K562 (cell line): ENCODE measurements around the gene SEMA3G. TPM values are rescaled to one million over a fixed set of nuclear protein-coding genes. Genes with fewer than 3 reads are reported as not detected.

Source experiments
- ATAC-seq: fragments of 200-7000 bp; cut with Tn5 transposase; 3 replicates; pipeline ENCODE4 v1.9.1; 2020; ENCODE audit warnings: moderate library complexity
- BruUV-seq: library from RNA; stranded (reverse); fragments of 400-500 nt; replicated peaks from 2 replicates; lab custom pipeline; 2021; lab: Mats Ljungman, UMichigan
- CTCF ChIA-PET: fragments of 300-600 bp; formaldehyde crosslinking; extraction: SDS; loops from one replicate; lab custom pipeline; 2021; ENCODE audit warnings: low intra/inter-chr PET ratio; lab: Yijun Ruan, JAX
- POLR2A ChIA-PET: fragments of 300-600, 350-650 bp; sonication (Branson Sonifier 250); formaldehyde crosslinking; extraction: SDS; loops from one replicate; lab custom pipeline; 2021; ENCODE audit warnings: antibody characterized with exemption, inconsistent platforms; lab: Yijun Ruan, JAX
- DNase-seq, 4 experiments: peaks; one replicate each; pipeline versions ENCODE4 v3.0.0 to v3.0.0-alpha.2; 2011 to 2018; ENCODE audit warnings: low spot score in 3 of 4, mixed read lengths in 3 of 4; ENCODE audit errors: extremely low read depth in 1 of 4
- FAIRE-seq: peaks from 2 replicates; lab custom pipeline; 2011; peaks lifted over from hg19 to GRCh38; lab: Jason Lieb, UNC
- H2AFZ ChIP-seq: 2 replicates; pipeline ENCODE4 v1.6.0; 2011; ENCODE audit warnings: low read depth, low read length, control low read depth, inconsistent platforms
- H3K27ac ChIP-seq: fragments of 200-600 bp; 3 replicates; pipeline ENCODE4 v1.8.0; 2011; ENCODE audit warnings: low read depth, mild to moderate bottlenecking, control low read depth, inconsistent platforms, low read length, moderate library complexity, mixed read lengths; ENCODE audit errors: extremely low read depth
- H3K27me3 ChIP-seq, 2 experiments: fragments of 300-600 bp in 1 of 2; 2 replicates in 1 of 2; 3 replicates in 1 of 2; pipeline versions ENCODE4 v1.6.0 to v1.8.0; 2011; ENCODE audit warnings: inconsistent platforms in 2 of 2, low read length in 2 of 2, mild to moderate bottlenecking in 1 of 2, mixed read lengths in 1 of 2, moderate library complexity in 1 of 2; ENCODE audit not compliant: control insufficient read depth in 2 of 2, insufficient read depth in 2 of 2
- H3K36me3 ChIP-seq: fragments of 300-600 bp; 3 replicates; pipeline ENCODE4 v1.8.0; 2011; ENCODE audit warnings: mild to moderate bottlenecking, low read length, inconsistent platforms; ENCODE audit not compliant: control insufficient read depth, insufficient read depth
- H3K4me1 ChIP-seq, 2 experiments: fragments of 200-600 bp in 1 of 2; replicated peaks in 1 of 2; 2 replicates in 1 of 2; 3 replicates in 1 of 2; pipeline versions ENCODE4 v1.5.1 to v1.8.0; 2011; ENCODE audit warnings: inconsistent platforms in 2 of 2, low read length in 2 of 2, mild to moderate bottlenecking in 1 of 2, mixed read lengths in 1 of 2, moderate library complexity in 1 of 2; ENCODE audit not compliant: control insufficient read depth in 2 of 2, insufficient read depth in 2 of 2
- H3K4me2 ChIP-seq: 2 replicates; pipeline ENCODE4 v1.6.1; 2011; ENCODE audit warnings: low read length, control low read depth, inconsistent platforms, mixed read lengths; ENCODE audit not compliant: insufficient read depth
- H3K4me3 ChIP-seq: fragments of 200-600 bp; sonication (generic), shearing (Covaris generic); 2 replicates; pipeline ENCODE4 v1.5.1; 2016; ENCODE audit warnings: control low read depth, inconsistent platforms
- H3K79me2 ChIP-seq: fragments of 200-600 bp; 3 replicates; pipeline ENCODE4 v1.8.0; 2011; ENCODE audit warnings: low read length, inconsistent platforms; ENCODE audit not compliant: control insufficient read depth, insufficient read depth
- H3K9ac ChIP-seq, 2 experiments: 2 replicates each; pipeline versions ENCODE4 v1.6.0 to v1.6.1; 2011; ENCODE audit warnings: low read depth in 2 of 2, low read length in 2 of 2, control low read depth in 1 of 2, inconsistent platforms in 1 of 2, mild to moderate bottlenecking in 1 of 2, mixed read lengths in 1 of 2; ENCODE audit not compliant: insufficient read depth in 1 of 2
- H3K9me1 ChIP-seq: one replicate; pipeline ENCODE4 v1.6.0; 2011; ENCODE audit warnings: inconsistent platforms, mild to moderate bottlenecking, low read length, moderate library complexity; ENCODE audit not compliant: control insufficient read depth, insufficient read depth
- H3K9me3 ChIP-seq: replicated peaks from 2 replicates; pipeline ENCODE4 v1.5.1; 2011; ENCODE audit warnings: low read depth, low read length, inconsistent platforms; ENCODE audit not compliant: control insufficient read depth, insufficient read depth
- H4K20me1 ChIP-seq: replicated peaks from 2 replicates; pipeline ENCODE4 v1.6.1; 2011; ENCODE audit warnings: low read length, inconsistent platforms, mixed read lengths; ENCODE audit not compliant: control insufficient read depth, insufficient read depth
- ATF2 ChIP-seq: sonication (generic); formaldehyde crosslinking; IDR thresholded peaks from 2 replicates; pipeline ENCODE4 v1.8.1; 2022; ENCODE audit warnings: missing genetic modification reagents
- BRF2 ChIP-seq: IDR thresholded peaks from 3 replicates; pipeline ENCODE4 v1.6.1; 2011; ENCODE audit warnings: borderline replicate concordance, mild to moderate bottlenecking; ENCODE audit not compliant: insufficient read length, insufficient read depth
- CEBPB ChIP-seq: fragments of 450-650 bp; IDR thresholded peaks from 2 replicates; pipeline ENCODE4 v1.6.1; 2016; ENCODE audit warnings: missing genetic modification characterization, missing compliant biosample characterization
- CGGBP1 ChIP-seq: fragments of 250-450 bp; sonication (Bioruptor Pico); IDR thresholded peaks from 2 replicates; pipeline ENCODE4 v1.9.0; 2021; ENCODE audit warnings: mild to moderate bottlenecking
- POU5F1 ChIP-seq: fragments of 150-350 bp; IDR thresholded peaks from 2 replicates; pipeline ENCODE4 v1.6.1; 2014; ENCODE audit warnings: borderline replicate concordance, low read length, low read depth, mild to moderate bottlenecking; ENCODE audit not compliant: partially characterized antibody
- ZBTB33 ChIP-seq: sonication (generic); formaldehyde crosslinking; IDR thresholded peaks from 2 replicates; pipeline ENCODE4 v1.8.1; 2023; ENCODE audit warnings: mild to moderate bottlenecking, missing genetic modification reagents
- ZC3H11A ChIP-seq: IDR thresholded peaks from 2 replicates; pipeline ENCODE4 v1.6.1; 2012; ENCODE audit warnings: low read depth, low read length, improper control_type of control experiment
- ZMIZ1 ChIP-seq, 2 experiments: fragments of 150-350 bp in 1 of 2; IDR thresholded peaks; 2 replicates each; pipeline ENCODE4 v1.6.1; 2012 to 2016; ENCODE audit warnings: low read depth in 2 of 2, low read length in 2 of 2, mild to moderate bottlenecking in 1 of 2, moderate library complexity in 1 of 2
- WGBS: fragments of 100-300 bp; shearing (Covaris generic); methylation state at CpG from one replicate; pipeline ENCODE4 v1.1.6; 2016; ENCODE audit warnings: low coverage, mixed read lengths; ENCODE audit not compliant: insufficient coverage; ENCODE audit errors: missing lambda C conversion rate; 5-methylcytosine and 5-hydroxymethylcytosine counted together
- in situ Hi-C: fragments of 300-500 bp; cut with MboI; formaldehyde crosslinking; loops from 4 replicates; pipeline ENCODE4 v1.15.0; 2018; ENCODE audit warnings: inconsistent platforms, mixed read lengths
- intact Hi-C: fragments of 100-400 bp; cut with micrococcal nuclease; formaldehyde crosslinking; loops from 2 replicates; pipeline ENCODE4 v1.14.2; 2022
- polyA plus RNA-seq, 8 experiments: library from polyadenylated mRNA; depleted of rRNA in 4 of 8; stranded (reverse) in 5 of 8; unstranded in 3 of 8; fragments of >200 nt; fragmentation: Nextera tagmentation in 2 of 8; fragmentation: Illumina TruSeq in 1 of 8; extraction: Ambion mirVana in 2 of 8; extraction: Trizol in 1 of 8; gene quantifications; 2 replicates each; pipeline versions ENCODE4 v1.2.1 to v1.2.3, GENCODE V29; 2011 to 2014; ENCODE audit warnings: inconsistent platforms in 1 of 8, missing spikeins in 1 of 8
- total RNA-seq, 7 experiments: library from RNA; depleted of rRNA in 6 of 7; stranded (reverse); fragments of >200 nt in 6 of 7; fragmentation: Illumina TruSeq in 2 of 7; extraction: Trizol in 2 of 7; gene quantifications; 2 replicates each; pipeline versions ENCODE4 v1.2.1 to v1.2.3, GENCODE V29; 2011 to 2021; ENCODE audit warnings: low replicate concordance in 1 of 7

Gene SEMA3G
- total and polyA plus RNA-seq, 9 of the 15 experiments (the other 6 are each of a cell fraction or from before 2014, with no cell fraction given): 0.04 to 0.07 (median 0.05) TPM; not detected in 6

- in situ Hi-C loops (no loop called here), intact Hi-C loops (no loop called here)
- DNase-seq (no peak), ATAC-seq (no peak), FAIRE-seq (no peak)
- ChIA-PET POLR2A (no interaction called here), CTCF (no interaction called here)
- Histone ChIP-seq H2AFZ (no peak overlapping the region), H3K27me3 (no peaks in the 10 kb centered on the region), H3K27ac (no peak overlapping the region), H3K9me3 (no peaks in the 10 kb centered on the region), H3K36me3 (peaks cover 92% of the 10 kb centered on the region; the same call in 2 of the 3 replicates), H3K9me1 (no peaks in the 10 kb centered on the region), H3K4me1 (peaks cover 0 to 3% of the 10 kb centered on the region in 2 experiments; a peak in 2 of 5 replicates), H3K9ac (no peak overlapping the region), H3K4me2 (no peak overlapping the region), H4K20me1 (no peaks in the 10 kb centered on the region), H3K4me3 (no peak overlapping the region), H3K79me2 (no peaks in the 10 kb centered on the region)
- no TSS peak for BruUV-seq
- 94% methylated on average over 16 of the region's 16 CpGs for WGBS
- TF ChIP-seq CGGBP1 (CRISPR knock-in tag) (no peak), ZBTB33 (CRISPR knock-in tag) (no peak), CEBPB (tag) (no peak), ATF2 (CRISPR knock-in tag) (no peak), ZMIZ1 (IDR thresholded peaks at IDR 0.05; ENCODE audit: low read depth in 2 of 2, low read length in 2 of 2) (no peak), ZC3H11A (no peak), BRF2 (no peak), POU5F1 (no peak)
Observed at GRCh38 chr3:52477076-52477795, 32.3 kb upstream of the SEMA3G start.
